Brain microvascular endothelial cell (primary cell): ENCODE data around the gene DNAL4.

Source experiments
- DNase-seq: peaks from one replicate; pipeline ENCODE4 v3.0.0-alpha.2; 2020
- H3K27ac ChIP-seq: fragments of 250-450 bp; sonication (Bioruptor Pico); 2 replicates; pipeline ENCODE4 v1.5.1; 2020; ENCODE audit warnings: mild to moderate bottlenecking, moderate library complexity
- H3K27me3 ChIP-seq: fragments of 250-450 bp; sonication (Bioruptor Pico); replicated peaks from 2 replicates; pipeline ENCODE4 v1.5.1; 2020; ENCODE audit warnings: mild to moderate bottlenecking
- H3K36me3 ChIP-seq: fragments of 250-450 bp; sonication (Bioruptor Pico); replicated peaks from 2 replicates; pipeline ENCODE4 v1.5.1; 2020; ENCODE audit warnings: mild to moderate bottlenecking
- H3K4me3 ChIP-seq: 2 replicates; pipeline ENCODE4 v1.5.1; 2011; ENCODE audit warnings: low read depth, mild to moderate bottlenecking, control low read depth, low read length, moderate library complexity
- in situ Hi-C: cut with HindIII; loops from 2 replicates; pipeline ENCODE4 v1.10.0; 2017; ENCODE audit warnings: low sequenced_read_pairs, low pct_ligation_motif_present
- TF ChIP-seq, protein P1 (sequence below): IDR thresholded peaks from 2 replicates; pipeline ENCODE4 v1.5.1; 2011; ENCODE audit warnings: low read depth, mild to moderate bottlenecking, moderate library complexity, low read length, control low read depth, inconsistent platforms; ENCODE audit errors: missing control alignments

Gene DNAL4

DNA sequence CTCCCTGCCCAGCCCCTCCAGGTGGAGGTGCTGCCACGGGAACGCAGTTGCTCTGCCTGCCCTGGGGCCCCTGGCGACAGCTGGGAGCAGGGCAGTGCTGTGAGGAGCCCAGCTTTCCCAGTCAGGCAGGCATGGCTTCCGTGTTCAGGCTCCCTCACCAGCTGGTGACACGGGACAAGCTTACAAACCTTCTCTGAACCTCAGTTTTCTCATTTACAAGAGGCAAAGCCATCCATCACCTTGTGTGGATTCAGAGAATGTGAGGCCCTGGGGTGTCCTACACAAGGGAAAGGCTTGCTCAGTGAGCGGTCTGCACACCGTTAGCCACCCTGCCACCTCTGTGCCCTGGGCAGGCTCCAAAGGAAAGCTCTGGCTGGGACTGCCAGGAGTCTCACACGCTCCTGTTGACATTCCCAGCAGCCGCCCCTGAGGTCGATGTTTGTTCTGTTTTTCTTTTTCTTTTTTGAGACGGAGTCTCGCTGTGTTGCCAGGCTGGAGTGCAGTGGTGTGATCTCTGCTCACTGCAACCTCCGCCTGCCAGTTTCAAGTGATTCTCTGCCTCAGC, 61.6 kb downstream of the DNAL4 start:
- TF ChIP-seq, protein P1, sequence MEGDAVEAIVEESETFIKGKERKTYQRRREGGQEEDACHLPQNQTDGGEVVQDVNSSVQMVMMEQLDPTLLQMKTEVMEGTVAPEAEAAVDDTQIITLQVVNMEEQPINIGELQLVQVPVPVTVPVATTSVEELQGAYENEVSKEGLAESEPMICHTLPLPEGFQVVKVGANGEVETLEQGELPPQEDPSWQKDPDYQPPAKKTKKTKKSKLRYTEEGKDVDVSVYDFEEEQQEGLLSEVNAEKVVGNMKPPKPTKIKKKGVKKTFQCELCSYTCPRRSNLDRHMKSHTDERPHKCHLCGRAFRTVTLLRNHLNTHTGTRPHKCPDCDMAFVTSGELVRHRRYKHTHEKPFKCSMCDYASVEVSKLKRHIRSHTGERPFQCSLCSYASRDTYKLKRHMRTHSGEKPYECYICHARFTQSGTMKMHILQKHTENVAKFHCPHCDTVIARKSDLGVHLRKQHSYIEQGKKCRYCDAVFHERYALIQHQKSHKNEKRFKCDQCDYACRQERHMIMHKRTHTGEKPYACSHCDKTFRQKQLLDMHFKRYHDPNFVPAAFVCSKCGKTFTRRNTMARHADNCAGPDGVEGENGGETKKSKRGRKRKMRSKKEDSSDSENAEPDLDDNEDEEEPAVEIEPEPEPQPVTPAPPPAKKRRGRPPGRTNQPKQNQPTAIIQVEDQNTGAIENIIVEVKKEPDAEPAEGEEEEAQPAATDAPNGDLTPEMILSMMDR = no peak
- in situ Hi-C loops = no loop called here

DNA sequence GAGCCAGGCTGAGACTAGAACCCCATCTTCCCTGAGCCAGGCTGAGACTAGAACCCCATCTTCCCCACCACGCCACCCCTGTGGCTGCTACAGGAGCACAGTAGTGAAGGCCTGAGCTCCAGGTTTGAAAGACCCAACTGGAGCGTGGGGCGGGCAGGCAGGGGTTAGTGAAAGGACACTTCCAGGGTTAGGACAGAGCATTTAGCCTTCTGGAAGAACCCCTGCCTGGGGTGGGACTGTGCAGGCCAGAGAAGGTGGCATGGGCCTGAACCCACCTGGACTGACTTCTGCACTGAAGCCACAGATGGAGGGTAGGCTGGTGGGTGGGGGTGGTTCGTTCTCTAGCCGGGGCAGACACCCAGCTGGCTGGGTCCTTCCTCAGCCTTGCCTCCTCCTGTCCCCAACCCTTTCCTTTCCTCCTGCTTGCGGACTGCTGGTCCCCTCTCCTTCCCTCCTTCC, 62.2 kb downstream of the DNAL4 start:
- H3K27ac ChIP-seq = no peak overlapping the region
- peaks cover 74% of the 10 kb centered on the region for H3K36me3 ChIP-seq
- TF ChIP-seq, protein P1 = no peak
- in situ Hi-C loops = no loop called here
- H3K4me3 ChIP-seq = no peak overlapping the region
- no peaks in the 10 kb centered on the region for H3K27me3 ChIP-seq
- no peak for DNase-seq

More for the DNA sequence above, 61.6 kb downstream of the DNAL4 start:
- Histone ChIP-seq H3K4me3 (no peak overlapping the region), H3K27me3 (no peaks in the 10 kb centered on the region), H3K27ac (no peak overlapping the region), H3K36me3 (peaks cover 70% of the 10 kb centered on the region)
- DNase-seq = no peak

DNA sequence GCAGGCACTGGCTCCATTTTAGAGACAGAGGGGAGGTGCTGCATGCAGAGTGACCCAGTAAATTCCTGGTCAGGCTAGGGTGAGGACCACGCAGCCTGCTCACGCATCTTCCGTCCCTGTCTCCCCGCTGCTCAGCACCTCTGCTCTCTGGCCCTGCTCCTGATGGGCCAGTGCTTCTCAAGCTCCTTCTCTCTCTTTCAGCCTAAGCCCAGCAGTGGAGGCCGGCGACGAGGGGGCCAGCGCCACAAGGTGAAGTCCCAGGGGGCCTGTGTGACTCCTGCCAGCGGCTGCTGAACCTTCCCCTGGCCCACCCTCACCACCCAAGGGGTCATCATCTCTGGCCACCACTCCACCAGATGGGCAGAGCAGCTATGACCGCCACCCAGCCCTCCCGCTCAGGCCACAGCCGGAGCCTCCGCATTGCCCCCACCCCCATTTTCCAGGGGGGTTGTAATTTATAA, 63.5 kb downstream of the DNAL4 start:
- no peak overlapping the region for H3K27ac ChIP-seq
- TF ChIP-seq, protein P1 = no peak
- in situ Hi-C loops = no loop called here

DNA sequence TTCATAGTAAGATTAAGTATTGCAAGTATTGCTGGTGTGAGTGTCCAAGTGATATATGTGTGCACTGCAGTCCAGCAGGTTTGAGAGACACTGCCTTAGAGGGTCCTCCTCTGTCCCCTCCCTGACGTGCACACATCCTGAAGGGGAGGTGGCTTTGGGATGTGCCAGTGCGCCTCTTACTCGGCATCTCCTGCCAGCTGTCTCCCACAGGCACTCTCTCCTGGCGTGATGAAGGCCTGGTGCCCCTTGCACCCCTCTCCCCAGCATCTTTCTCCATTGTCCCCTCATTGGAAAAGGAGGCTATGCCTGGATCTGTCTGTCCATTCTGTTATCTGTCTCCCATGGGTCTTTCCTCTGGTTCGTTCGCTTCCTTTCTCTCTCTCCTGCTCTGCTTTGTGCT, 64.0 kb downstream of the DNAL4 start:
- peaks cover 83% of the 10 kb centered on the region for H3K36me3 ChIP-seq
- no peak overlapping the region for H3K27ac ChIP-seq
- in situ Hi-C loops = no loop called here
- no peak overlapping the region for H3K4me3 ChIP-seq
- no peaks in the 10 kb centered on the region for H3K27me3 ChIP-seq
- DNase-seq = no peak
- TF ChIP-seq, protein P1 = no peak

More for the DNA sequence above, 63.5 kb downstream of the DNAL4 start:
- Histone ChIP-seq H3K4me3 (no peak overlapping the region), H3K36me3 (peaks cover 81% of the 10 kb centered on the region), H3K27me3 (no peaks in the 10 kb centered on the region)
- DNase-seq = no peak

DNA sequence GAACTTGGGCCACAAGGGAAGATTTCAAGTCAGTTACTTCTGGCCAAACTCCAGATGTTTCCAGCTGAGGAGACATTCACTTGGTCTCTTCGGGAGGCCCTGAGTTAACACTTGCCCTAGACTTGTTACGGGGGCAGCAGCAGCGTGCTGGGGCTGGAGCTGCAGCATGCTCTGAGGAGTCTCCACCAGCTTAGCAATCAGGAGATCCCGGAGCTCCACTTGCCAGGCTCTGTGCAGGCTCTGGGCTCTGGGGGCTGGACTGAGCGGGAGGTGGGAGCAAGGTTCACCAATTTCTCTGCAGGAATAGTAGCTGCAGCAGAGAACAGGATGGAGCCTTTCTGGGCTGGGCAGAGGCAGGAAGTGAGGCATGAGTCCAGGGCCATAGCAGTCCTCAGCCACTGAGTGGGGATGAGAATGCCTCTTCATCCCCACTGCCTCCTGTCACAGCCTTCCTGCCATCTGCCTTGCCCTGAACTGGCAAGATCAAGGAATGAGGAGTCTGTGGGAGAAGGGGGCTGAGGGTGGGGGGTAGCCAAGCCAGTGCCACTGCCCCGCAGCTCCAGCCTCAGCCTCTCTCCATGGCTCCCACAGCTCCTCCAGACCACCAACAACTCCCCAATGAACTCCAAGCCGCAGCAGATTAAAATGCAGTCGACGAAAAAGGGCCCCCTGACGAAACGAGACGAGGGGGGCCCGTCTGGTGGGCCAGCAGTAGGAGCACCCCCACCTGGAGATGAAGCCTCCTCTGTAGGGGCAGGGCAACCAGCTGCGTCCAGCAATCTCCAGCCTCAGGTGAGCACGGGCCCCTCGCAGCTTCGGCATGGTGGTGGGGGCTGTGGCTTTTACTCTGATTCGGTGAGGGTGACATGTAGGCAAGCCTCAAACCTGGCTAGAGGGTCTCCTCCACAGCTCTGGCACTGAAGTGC, 64.8 kb downstream of the DNAL4 start:
- Histone ChIP-seq H3K27me3 (no peaks in the 10 kb centered on the region), H3K27ac (no peak overlapping the region), H3K36me3 (peaks cover 88% of the 10 kb centered on the region), H3K4me3 (no peak overlapping the region)
- TF ChIP-seq, protein P1 = no peak
- no peak for DNase-seq
- in situ Hi-C loops = no loop called here
